Measurements from ENCODE around the gene KCNJ16.
"Not testable (repeated sequence)": the region's sequence is repeated elsewhere in the genome, so short reads cannot be mapped to it uniquely, and the experiment has no call there.

KCNJ16 gene

GRCh38 chr17:70074956-70075355 is at the start of gene KCNJ16:
Gene KCNJ16 (plus strand): TSS chr17:70075225. CDS start chr17:70132088, 56,863 bp downstream.
- no peak for DNase-seq (ENCODE audit: low read depth in 2 of 2, low spot score in 1 of 2)

GRCh38 chr17:70028397-70028796 is 46.6 kb upstream of the KCNJ16 start:
- DNase-seq (ENCODE audit: low read depth in 2 of 2, low spot score in 1 of 2), result no peak

GRCh38 chr17:70028978-70029767 is 45.9 kb upstream of the KCNJ16 start:
- no peak for DNase-seq (ENCODE audit: low read depth in 2 of 2, low spot score in 1 of 2)

- no peak for DNase-seq (ENCODE audit: low read depth in 2 of 2, low spot score in 1 of 2)
Observed at GRCh38 chr17:70030371-70030770, 44.7 kb upstream of the KCNJ16 start.

GRCh38 chr17:70031341-70031740 is 43.7 kb upstream of the KCNJ16 start:
- DNase-seq (ENCODE audit: low read depth in 2 of 2, low spot score in 1 of 2), result no peak

GRCh38 chr17:70033165-70033564 is 41.9 kb upstream of the KCNJ16 start:
- no peak for DNase-seq (ENCODE audit: low read depth in 2 of 2, low spot score in 1 of 2)

GRCh38 chr17:70034158-70034557 is 40.9 kb upstream of the KCNJ16 start:
- no peak for DNase-seq (ENCODE audit: low read depth in 2 of 2, low spot score in 1 of 2)

GRCh38 chr17:70037498-70037897 is 37.5 kb upstream of the KCNJ16 start:
- no peak for DNase-seq (ENCODE audit: low read depth in 2 of 2, low spot score in 1 of 2)

GRCh38 chr17:70040336-70040735 is 34.7 kb upstream of the KCNJ16 start:
- no peak for DNase-seq (ENCODE audit: low read depth in 2 of 2, low spot score in 1 of 2)

- no peak for DNase-seq (ENCODE audit: low read depth in 2 of 2, low spot score in 1 of 2)
Observed at GRCh38 chr17:70041061-70041460, 34.0 kb upstream of the KCNJ16 start.

- DNase-seq (ENCODE audit: low read depth in 2 of 2, low spot score in 1 of 2), result no peak
Observed at GRCh38 chr17:70041540-70041939, 33.5 kb upstream of the KCNJ16 start.

GRCh38 chr17:70045780-70046179 is 29.2 kb upstream of the KCNJ16 start:
- not testable (repeated sequence) for DNase-seq (ENCODE audit: low read depth in 2 of 2, low spot score in 1 of 2)

- DNase-seq (ENCODE audit: low read depth in 2 of 2, low spot score in 1 of 2), result no peak
Observed at GRCh38 chr17:70047619-70048419, 27.2 kb upstream of the KCNJ16 start.

GRCh38 chr17:70049801-70050591 is 25.0 kb upstream of the KCNJ16 start:
- DNase-seq (ENCODE audit: low read depth in 2 of 2, low spot score in 1 of 2), result no peak

GRCh38 chr17:70050931-70051330 is 24.1 kb upstream of the KCNJ16 start:
- DNase-seq (ENCODE audit: low read depth in 2 of 2, low spot score in 1 of 2), result no peak

- DNase-seq (ENCODE audit: low read depth in 2 of 2, low spot score in 1 of 2), result no peak
Observed at GRCh38 chr17:70053241-70054234, 21.5 kb upstream of the KCNJ16 start.

- no peak for DNase-seq (ENCODE audit: low read depth in 2 of 2, low spot score in 1 of 2)
Observed at GRCh38 chr17:70055000-70055399, 20.0 kb upstream of the KCNJ16 start.

GRCh38 chr17:70059071-70059470 is 16.0 kb upstream of the KCNJ16 start:
- DNase-seq (ENCODE audit: low read depth in 2 of 2, low spot score in 1 of 2), result no peak

- no peak for DNase-seq (ENCODE audit: low read depth in 2 of 2, low spot score in 1 of 2)
Observed at GRCh38 chr17:70059649-70060048, 15.4 kb upstream of the KCNJ16 start.

- no peak for DNase-seq (ENCODE audit: low read depth in 2 of 2, low spot score in 1 of 2)
Observed at GRCh38 chr17:70060415-70060814, 14.6 kb upstream of the KCNJ16 start.

Measured in stimulated activated CD8-positive, alpha-beta memory T cell treated with anti-CD3 and anti-CD28 coated beads, Interleukin-4, amount 100 ng/mL, for 4 hours (primary cell).